NOMO-1 treated with dmso at 0.1 percent for 144 hours (cell line): Measurements from ENCODE around the gene TBATA.
A peak's percentile ranks its signal among the peaks of the same experiment; 100 is the strongest.

Experiments
- DNase-seq: peaks from one replicate; lab custom pipeline; 2025; ENCODE audit not compliant: unreplicated experiment; lab: John Stamatoyannopoulos, UW

Gene TBATA

DNA sequence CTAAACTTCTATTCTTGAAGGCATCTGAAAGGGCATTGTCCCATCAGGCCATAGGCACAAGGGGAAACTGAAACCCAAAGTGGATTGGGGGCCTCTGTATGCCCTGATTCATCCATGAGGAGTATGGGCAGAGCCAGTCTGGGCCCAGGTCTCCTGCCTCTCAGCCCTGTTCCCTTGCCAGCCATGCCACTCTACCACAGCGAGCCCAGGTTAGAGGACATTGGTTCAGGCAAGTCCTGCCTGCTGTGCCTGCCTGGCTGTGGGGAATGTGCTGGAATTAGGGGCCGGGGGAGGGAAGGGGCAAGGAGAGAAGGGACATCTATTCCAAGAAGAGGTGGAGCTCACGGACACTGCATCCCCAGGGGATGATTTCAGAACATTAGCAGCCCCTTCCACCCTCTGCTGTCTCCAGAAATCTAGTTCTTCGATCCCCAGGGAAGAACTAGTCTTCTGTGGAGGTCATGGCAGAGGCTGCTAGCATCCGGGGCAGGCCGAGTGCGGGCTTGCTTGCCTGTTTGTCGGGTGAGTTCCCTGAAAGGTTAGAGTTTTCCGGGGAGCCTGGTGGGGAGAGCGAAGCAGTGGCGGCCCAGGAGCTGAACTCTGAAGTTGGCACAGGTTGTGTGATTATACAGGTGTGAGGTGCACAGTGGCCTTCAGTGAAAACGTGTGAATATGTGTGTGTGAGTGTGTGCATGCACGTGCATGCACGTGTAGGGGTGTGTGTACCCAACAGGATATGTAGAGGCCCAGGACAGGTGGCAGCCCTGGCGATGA lies 37.8 kb downstream of the TBATA start:
- no peak for DNase-seq

GRCh38 chr10:70745555-70745954 lies 39.6 kb downstream of the TBATA start:
- DNase-seq: no peak

GRCh38 chr10:70744617-70745143 lies 40.5 kb downstream of the TBATA start:
- peak; percentile 12 for DNase-seq

DNA sequence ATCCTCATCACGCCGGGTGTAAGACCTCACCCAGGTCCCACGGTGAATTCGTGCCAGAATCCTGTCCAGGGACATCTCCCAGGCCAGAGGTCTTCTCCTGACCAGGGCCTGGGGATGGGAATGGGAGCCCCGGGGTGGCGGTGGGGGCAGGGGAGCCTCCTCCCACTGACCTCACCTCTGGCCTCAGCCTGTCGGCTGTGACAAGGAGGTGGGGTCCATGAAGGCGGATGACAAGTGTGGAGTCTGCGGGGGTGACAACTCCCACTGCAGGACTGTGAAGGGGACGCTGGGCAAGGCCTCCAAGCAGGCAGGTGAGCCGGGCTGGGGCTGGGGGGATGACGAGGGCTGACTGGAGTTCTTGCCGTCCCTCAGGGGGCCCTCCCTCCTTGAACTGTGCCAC lies 41.3 kb downstream of the TBATA start:
- DNase-seq: no peak

GRCh38 chr10:70743430-70743788 lies 41.8 kb downstream of the TBATA start:
- no peak for DNase-seq

DNA sequence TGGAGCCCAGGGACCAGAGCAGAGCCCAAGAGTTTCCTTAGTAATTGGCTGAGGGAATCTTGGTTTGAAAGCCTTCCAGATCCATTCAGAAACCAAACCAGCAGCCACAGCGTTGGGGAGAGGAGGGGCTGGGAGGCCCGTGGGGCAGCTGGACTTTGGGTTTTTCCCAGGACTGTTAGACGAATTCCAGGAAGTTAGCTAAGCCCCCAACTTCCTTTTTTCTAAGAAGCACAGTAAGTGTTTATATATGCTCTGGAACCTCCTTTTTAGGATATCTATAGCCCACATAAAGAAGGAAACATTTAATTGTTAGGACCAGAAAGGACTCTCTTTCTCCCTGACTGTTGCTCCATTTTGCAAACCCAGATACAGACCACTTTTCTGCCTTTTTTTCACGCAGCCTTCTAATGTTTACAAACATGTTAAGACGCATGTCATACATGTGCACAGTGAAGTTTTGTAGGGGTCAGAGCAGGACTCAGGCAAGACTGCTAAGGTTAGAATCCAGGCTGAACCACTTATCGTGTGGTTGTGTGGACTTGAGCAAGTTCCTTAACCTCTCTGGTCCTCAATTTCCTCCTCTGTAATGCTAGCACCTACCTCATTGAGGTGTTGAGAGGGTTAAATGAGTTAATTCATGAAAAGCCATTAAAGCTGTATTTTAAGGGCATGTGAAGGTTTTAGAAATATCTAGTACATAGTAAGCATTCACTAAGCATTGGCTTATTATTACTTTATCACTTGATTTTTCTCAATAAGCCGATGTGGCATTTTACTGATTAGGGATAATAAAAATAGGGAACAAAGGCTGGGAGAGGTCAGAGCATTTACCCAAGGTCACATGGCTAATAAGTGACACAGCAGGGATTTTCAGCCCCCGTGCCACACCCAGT lies 42.4 kb downstream of the TBATA start:
- no peak for DNase-seq

DNA sequence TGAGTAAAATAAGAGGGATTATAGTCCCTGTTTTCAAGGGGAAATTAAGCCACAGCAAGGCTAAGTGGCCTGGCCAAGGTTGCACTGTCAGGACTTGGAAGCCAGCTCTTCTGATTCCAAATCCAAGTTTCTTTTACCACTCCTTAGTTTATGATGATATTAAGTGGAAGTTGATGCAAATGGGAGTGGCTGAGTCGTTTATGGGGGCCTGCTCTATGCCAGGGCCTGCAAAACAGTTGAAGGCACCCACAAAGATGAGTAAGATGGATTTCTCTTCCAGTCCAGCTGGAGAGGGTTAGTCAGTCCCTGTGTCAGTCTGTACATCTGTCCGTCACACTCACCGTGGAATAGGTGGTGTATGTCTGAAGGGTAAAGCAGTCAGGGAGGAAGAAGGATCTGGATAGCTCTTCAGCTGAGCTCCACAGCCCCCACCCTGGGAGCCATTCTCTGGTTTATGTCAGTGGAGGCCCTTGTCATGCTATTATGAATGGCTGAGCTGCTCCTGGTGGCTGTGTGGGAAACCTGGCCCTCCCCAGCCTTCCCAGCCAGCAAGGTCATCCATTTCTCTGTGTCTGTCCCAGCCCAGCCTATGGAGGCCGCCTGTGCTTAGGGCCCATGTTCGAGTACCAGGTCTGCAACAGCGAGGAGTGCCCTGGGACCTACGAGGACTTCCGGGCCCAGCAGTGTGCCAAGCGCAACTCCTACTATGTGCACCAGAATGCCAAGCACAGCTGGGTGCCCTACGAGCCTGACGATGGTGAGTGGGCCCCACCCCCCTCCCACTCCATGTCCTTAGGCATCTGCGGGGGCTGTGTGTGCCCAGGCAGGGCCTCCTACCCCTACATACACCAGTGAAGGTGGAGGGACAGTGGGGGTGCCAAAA lies 44.5 kb downstream of the TBATA start:
- no peak for DNase-seq

DNA sequence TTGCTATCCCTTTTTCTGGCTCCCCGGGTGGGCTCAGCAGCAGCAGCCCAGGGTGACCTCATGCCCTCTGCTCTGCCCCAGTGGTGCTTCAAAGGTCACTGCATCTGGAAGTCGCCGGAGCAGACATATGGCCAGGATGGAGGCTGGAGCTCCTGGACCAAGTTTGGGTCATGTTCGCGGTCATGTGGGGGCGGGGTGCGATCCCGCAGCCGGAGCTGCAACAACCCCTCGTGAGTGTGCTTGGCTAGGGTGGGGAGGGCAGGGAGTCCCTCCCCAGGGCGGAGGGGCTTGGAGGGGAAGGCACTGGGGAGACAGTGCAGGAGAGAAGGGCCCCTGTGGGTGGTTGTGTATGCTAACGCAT lies 46.4 kb downstream of the TBATA start:
- DNase-seq: no peak

- DNase-seq: no peak
Observed at GRCh38 chr10:70738006-70738760, 47.0 kb downstream of the TBATA start.

DNA sequence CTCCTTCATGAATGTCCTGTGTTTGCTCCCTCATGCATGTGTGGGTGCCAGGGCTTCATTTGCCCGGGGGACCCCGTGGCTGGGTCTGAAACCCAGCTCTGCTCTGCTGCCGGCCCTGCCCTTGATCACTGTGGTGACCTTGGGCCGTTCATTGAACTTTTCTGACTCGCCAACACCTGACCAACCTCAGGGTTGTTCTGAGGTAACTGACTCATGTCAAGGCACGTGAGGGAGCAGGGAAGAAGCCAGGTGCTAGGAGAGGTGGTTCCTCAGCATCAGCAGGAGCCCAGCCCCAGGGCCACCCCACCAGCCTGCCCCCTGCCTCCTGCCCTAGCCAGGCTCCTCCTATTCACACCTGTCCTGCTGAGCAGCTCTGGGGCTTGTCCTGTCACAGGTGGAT lies 47.9 kb downstream of the TBATA start:
- no peak for DNase-seq

GRCh38 chr10:70736525-70736924 lies 48.7 kb downstream of the TBATA start:
- no peak for DNase-seq

- no peak for DNase-seq
Observed at GRCh38 chr10:70735161-70735560, 50.0 kb downstream of the TBATA start.

DNA sequence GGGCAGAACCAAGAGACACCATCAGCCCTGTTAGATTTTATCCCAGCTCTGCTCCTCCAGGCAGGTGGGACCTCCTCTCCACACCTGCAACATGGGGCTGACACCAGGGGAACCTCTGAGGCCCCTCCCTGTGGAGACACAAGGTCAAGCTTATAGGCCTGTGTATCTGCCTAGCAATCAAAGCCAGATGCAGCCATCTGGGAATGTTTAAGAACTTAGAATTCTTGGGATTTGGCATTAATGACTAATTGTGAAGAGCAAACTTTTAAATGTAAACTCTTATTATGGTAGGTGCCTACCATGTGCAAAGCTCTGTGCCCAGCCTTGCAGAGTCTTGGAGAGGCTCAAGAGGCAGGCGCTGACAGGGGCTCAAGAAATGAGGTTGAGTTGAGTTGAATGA lies 52.1 kb downstream of the TBATA start:
- DNase-seq: no peak

DNA sequence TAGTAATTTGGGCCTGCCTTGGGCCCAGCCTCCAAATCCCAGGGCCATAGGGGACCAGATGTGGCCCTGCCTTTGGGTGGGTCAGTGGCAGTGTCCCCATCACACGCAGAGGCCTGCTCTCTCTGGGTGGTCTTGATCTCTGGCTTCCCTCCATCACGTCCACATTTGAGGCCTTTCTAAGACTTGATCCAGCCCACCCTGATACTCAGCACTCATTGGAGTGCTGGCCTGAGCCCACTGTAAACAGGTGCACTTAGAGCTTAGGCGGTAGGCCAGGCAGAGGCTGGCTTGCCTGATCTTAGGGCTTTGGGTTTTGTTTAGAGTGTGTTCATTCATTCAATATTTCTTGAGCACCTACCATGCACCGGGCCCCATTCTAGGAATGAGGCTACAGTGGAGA lies 52.6 kb downstream of the TBATA start:
- DNase-seq: no peak

DNA sequence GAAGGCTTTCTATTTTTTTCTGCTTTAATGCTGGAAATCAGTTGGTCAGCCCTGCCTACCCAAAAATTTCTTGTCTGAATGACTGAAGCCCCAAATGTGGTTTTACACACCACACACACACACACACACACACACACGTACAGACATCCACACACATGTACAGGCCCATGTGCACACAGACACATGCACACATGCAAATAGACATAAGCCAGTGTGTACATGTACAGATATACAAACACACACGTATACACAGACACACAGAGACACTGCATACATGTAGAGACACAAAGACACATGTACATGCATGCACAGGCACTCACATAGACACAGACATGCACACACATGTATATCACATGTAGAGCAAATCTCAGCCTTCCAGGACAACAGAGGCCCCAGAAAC lies 54.2 kb downstream of the TBATA start:
- no peak for DNase-seq

DNA sequence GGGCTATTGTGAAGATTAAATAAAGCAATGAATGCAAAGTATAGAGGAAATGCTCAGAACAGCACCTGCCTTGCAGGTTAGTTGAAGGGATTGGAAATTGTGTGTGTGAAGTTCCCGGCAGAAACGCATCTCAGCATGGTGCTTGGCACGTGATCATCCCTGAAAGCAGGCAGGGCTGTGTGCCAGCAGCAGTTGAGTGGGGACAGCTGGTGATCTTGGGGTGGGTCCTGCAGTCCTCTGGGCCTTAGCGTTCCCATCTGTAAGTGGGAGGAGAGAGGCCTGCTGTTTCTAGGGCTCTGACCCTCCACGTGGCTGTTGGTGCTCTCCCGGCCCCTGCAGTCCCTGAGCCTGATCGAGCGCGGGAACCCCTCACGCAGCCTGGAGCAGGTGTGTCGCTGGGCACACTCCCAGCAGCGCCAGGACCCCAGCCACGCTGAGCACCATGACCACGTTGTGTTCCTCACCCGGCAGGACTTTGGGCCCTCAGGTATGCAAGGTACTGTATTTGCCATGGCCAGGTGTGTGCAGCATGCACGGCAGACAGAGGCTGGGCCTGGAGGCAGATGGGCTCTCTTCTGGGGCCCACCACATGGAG lies 55.3 kb downstream of the TBATA start:
- no peak for DNase-seq

DNA sequence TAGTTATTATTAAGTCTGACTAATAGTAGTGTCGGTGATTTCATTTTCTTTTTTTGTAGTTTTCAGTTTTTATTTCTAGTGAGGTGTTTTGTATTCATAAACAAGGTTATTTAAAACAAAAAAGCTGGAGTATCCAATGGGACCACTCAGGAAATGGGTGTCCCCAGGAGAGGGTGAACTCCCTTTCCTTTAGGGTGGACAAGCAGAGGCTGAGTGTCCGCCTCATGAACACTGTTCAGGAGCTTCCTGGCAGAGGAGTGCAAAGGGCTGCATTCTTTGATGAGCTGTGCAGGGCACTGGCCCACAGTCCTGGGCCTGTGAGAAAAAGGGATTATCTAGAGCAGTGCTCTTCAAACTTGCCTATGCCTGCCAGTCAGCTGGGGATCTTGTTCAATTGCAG lies 56.8 kb downstream of the TBATA start:
- no peak for DNase-seq

DNA sequence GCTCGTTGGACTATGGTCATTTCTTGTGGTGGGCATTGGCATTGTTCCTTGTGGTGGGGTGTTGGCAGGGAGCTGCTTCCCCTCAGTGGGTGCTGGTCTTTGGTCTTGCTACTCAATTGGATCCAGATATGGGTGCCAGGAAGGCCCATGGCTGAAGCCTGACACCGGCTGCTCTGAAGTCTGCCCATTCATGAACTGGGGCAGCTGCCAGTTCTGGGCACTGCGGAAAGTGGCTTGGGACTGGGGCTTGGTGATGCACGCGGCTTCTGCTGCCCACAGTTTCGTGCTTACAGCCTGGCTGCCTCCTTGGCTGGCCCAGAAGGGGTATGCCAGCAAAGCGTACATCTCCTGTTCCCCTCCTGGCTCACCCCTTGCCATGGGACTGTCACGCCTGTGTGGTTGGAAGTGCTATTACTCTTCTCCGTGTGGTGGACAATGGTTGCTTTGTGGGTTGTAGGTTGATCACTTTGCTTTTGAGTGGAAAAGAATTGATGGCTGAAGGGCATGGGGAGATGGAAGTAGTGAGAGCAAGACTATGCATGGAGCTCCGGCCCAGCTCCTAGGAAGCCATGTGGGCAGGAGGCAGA lies 58.2 kb downstream of the TBATA start:
- no peak for DNase-seq

DNA sequence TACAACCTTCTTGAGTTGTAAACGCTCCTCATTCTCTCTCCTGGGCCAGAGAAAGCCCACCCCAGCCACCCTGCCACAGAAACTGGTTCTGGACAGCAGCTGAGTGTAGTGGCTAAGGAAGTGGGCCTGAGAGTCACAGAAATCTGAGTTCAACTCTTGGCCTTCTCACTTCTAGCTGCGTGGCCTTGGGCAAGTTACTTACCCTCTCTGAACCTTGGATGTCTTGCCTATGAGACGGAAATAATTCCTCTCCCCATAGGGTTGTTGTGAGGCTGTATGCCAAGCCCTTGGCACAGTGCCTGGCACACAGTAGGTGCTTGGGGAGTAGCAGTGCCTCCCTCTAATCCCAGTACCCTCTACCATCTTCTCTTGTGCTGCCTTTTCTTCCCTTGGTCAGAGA lies 61.4 kb downstream of the TBATA start:
- no peak for DNase-seq
